CD4-positive, CD25-positive, alpha-beta regulatory T cell (primary cell): ENCODE results near the gene SLCO3A1. TPM values are rescaled to one million over a fixed set of nuclear protein-coding genes. Genes with fewer than 3 reads are reported as not detected.

ENCODE experiments used
- ATAC-seq, 2 donors: fragments of 150-1000 bp; cut with Tn5 transposase; one replicate each; pipeline ENCODE4 v1.10.0; 2021; ENCODE audit warnings: low read depth in 2 of 2, moderate number of reproducible peaks in 2 of 2, moderate library complexity in 1 of 2
- DNase-seq, 3 donors: peaks; one replicate each; pipeline versions ENCODE4 v3.0.0 to v3.0.0-alpha.2; 2012 to 2022; ENCODE audit warnings: mixed read lengths in 1 of 3
- H3K27ac ChIP-seq: one replicate; pipeline ENCODE4 v1.7.0; 2013; ENCODE audit warnings: mild to moderate bottlenecking, low read length; ENCODE audit not compliant: insufficient read depth, poor library complexity, severe bottlenecking
- H3K27me3 ChIP-seq: one replicate; pipeline ENCODE4 v1.7.0; 2013; ENCODE audit warnings: low read length; ENCODE audit not compliant: control insufficient read depth, insufficient read depth
- H3K36me3 ChIP-seq: one replicate; pipeline ENCODE4 v1.7.0; 2013; ENCODE audit warnings: mild to moderate bottlenecking, low read length, moderate library complexity; ENCODE audit not compliant: control insufficient read depth, insufficient read depth
- H3K4me1 ChIP-seq: 2 replicates; pipeline ENCODE4 v1.7.0; 2013; ENCODE audit warnings: mild to moderate bottlenecking, low read length; ENCODE audit not compliant: insufficient read depth, control insufficient read depth, poor library complexity, severe bottlenecking
- H3K4me3 ChIP-seq: one replicate; pipeline ENCODE4 v1.7.0; 2013; ENCODE audit warnings: low read depth, mild to moderate bottlenecking, low read length, moderate library complexity
- H3K9me3 ChIP-seq, 2 experiments: 1 replicate in 1 of 2; 2 replicates in 1 of 2; pipeline ENCODE4 v1.7.0; 2013; ENCODE audit warnings: low read length in 2 of 2, mild to moderate bottlenecking in 1 of 2, moderate library complexity in 1 of 2; ENCODE audit not compliant: control insufficient read depth in 2 of 2
- H3K27ac Mint-ChIP-seq, 3 donors: one replicate each; pipeline ENCODE4 v1.8.0; 2020 to 2022; ENCODE audit warnings: mild to moderate bottlenecking in 3 of 3, mixed read lengths in 3 of 3, moderate library complexity in 2 of 3
- H3K27me3 Mint-ChIP-seq: one replicate; pipeline ENCODE4 v1.8.0; 2022; ENCODE audit warnings: mild to moderate bottlenecking, mixed read lengths
- H3K36me3 Mint-ChIP-seq: one replicate; pipeline ENCODE4 v1.8.0; 2020; ENCODE audit warnings: mixed read lengths
- H3K4me1 Mint-ChIP-seq, 4 donors: one replicate each; pipeline ENCODE4 v1.8.0; 2020 to 2022; ENCODE audit warnings: mixed read lengths in 4 of 4, mild to moderate bottlenecking in 1 of 4
- H3K4me3 Mint-ChIP-seq, 4 donors: one replicate each; pipeline ENCODE4 v1.8.0; 2020 to 2022; ENCODE audit warnings: mild to moderate bottlenecking in 4 of 4, mixed read lengths in 4 of 4, moderate library complexity in 3 of 4
- H3K9me3 Mint-ChIP-seq, 7 donors: one replicate each; pipeline ENCODE4 v1.8.0; 2020 to 2022; ENCODE audit warnings: mixed read lengths in 7 of 7, mild to moderate bottlenecking in 3 of 7, moderate library complexity in 2 of 7
- polyA plus RNA-seq, 4 donors: library from polyadenylated mRNA; unstranded; fragments of 300-500 nt; fragmentation: Illumina TruSeq; gene quantifications; one replicate each; pipeline ENCODE4 v1.2.3, GENCODE V29; 2021
- total RNA-seq: library from RNA; stranded (reverse); gene quantifications from one replicate; pipeline ENCODE4 v1.2.3, GENCODE V29; 2022

The SLCO3A1 gene
- total and polyA plus RNA-seq, 5 donors from 2014 or later, result 20.1 to 63.7 (median 38.1) TPM

DNA sequence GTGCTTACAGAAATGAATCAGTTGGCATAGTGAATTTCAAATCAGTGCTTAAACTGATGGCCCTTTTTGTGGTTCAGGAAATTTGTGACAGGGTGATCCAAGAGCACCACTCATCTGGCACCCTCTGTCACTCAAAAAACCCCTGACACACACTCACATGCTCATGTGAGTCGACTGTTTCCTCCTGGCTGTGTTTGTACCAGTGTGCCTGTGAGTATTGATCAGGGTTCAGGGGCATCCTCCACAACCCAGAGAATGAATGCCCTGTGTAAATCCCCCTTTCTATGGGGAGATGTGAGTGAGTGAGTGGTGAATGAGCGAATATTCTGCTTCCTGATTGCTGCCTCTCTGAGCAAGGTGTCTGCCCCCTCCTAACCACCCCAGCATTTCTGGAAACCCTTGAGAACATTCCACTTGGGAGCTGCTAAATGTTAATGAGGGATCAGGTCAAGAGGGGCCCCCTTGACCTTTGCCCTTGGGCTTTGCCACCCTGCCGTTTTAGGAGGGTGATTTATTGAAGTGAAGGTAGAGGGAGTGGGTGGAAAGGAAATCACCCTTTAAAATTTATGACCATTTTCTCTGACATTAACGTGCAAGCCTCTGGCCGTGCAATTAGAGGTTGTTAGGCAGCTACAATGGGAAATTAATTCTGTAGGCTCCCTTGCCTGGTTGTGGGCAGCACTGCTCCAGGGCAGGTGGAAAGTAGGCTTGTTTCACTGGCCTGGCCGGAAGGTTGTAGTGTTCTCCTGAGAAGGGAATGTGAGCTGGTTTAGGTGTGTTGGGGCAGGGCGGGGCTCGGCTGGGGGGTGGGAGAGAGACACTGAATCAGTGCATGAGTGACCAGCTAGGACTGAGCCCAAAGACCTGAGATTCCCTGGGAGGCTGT is 87.2 kb downstream of the SLCO3A1 start:
- peak overlapping the region in 1 of 3 donors; percentile 25 for H3K27ac Mint-ChIP-seq
- Histone ChIP-seq H3K27me3 (no peaks in the 10 kb centered on the region), H3K4me3 (no peak overlapping the region), H3K36me3 (no peaks in the 10 kb centered on the region), H3K9me3 (no peaks in the 10 kb centered on the region), H3K4me1 (peaks cover 37% of the 10 kb centered on the region), H3K27ac (no peak overlapping the region)
- H3K4me3 Mint-ChIP-seq, result peak overlapping the region in 1 of 4 donors; percentile 8
- peak in 1 of 2 donors; percentile 21 for ATAC-seq
- peaks cover 3% of the 10 kb centered on the region for H3K36me3 Mint-ChIP-seq
- peaks cover 0 to 2% (median 0%) of the 10 kb centered on the region in 7 donors for H3K9me3 Mint-ChIP-seq
- DNase-seq, result no peak
- no peaks in the 10 kb centered on the region for H3K27me3 Mint-ChIP-seq
- H3K4me1 Mint-ChIP-seq, result peaks cover 16 to 63% (median 30%) of the 10 kb centered on the region in 4 donors

DNA sequence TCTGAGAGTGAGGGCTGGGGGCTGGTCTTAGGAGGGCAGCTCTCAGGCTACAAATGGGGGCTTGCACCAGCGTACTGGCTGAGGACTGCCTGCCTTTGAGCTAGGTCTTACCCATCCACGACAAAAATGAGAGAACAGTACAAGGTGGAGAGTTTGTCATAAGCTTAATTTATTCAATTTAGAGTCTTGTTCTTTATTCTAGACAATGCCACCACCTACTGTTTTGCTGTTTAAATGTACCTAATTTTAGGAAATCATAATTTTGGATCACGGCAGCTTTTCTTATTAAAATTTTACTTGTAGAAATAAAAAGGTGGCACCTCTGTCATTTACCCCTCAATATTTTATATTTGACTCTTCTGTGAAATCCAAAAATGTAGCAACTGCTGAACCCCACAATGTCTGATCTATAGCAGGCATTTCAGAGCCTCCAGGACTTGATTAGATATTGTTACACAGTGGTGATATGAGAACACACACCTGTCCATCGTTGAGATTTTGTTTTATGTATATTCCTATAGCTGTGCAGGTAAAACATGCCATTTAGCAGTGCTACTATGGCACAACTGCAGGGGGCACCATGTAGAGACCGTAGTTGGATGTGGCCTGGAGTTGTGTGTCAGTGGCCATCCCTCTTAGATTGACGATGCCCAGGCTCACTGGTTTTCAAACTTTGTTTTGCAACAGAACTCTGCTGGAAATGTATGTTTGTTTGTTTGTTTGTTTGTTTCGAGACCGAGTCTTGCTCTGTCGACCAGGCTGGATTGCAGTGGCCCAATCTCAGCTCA is 88.6 kb downstream of the SLCO3A1 start:
- Mint-ChIP-seq H3K9me3 (no peaks in the 10 kb centered on the region), H3K4me1 (peaks cover 14 to 74% (median 31%) of the 10 kb centered on the region in 4 donors), H3K36me3 (peaks cover 3% of the 10 kb centered on the region), H3K27me3 (no peaks in the 10 kb centered on the region), H3K27ac (peak overlapping the region in 1 of 3 donors; percentile 23), H3K4me3 (peak overlapping the region in 2 of 4 donors; percentile 14 to 29)
- Histone ChIP-seq H3K4me1 (peaks cover 36% of the 10 kb centered on the region), H3K9me3 (no peaks in the 10 kb centered on the region), H3K27ac (no peak overlapping the region), H3K36me3 (no peaks in the 10 kb centered on the region), H3K4me3 (no peak overlapping the region), H3K27me3 (no peaks in the 10 kb centered on the region)
- DNase-seq (peak in 2 of 3 donors; percentile 15 to 31), ATAC-seq (no peak)

DNA sequence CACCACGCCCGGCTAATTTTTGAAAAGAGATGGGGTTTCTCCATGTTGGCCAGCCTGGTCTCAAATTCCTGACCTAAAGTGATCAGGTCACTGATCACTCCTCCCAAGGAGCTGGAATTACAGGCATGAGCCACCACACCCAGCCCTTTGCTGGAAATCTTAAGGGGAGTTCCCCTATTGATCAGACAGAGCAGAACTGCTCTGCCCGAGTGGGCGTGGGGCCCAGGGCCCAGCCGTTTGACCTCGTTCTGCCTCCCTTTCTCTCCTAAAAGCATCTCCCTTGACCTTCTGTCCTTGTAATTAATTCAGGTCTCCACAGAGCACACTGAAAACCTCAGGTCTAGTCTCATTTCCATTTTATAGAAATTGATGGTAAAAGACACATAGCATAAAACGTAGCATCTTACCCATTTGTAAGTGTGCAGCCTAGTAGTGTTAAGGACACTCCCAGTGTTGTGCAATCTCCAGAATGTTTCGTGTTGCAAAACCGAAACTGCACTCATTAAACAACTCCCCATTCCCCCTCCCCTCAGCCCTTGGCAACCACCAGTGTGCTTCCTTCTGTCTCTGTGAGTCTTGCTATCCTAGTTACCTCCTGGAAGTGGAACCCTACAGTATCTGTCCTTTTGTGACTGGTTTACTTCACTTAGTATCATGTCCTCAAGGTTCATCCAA is 89.3 kb downstream of the SLCO3A1 start:
- peak; percentile 73 to 74 for ATAC-seq
- Histone ChIP-seq H3K27me3 (no peaks in the 10 kb centered on the region), H3K4me3 (peak overlapping the region; percentile 49), H3K36me3 (no peaks in the 10 kb centered on the region), H3K27ac (no peak overlapping the region), H3K4me1 (peaks cover 36% of the 10 kb centered on the region), H3K9me3 (no peaks in the 10 kb centered on the region)
- Mint-ChIP-seq H3K9me3 (no peaks in the 10 kb centered on the region), H3K27ac (peak overlapping the region in 2 of 3 donors; percentile 23 to 84), H3K36me3 (peaks cover 3% of the 10 kb centered on the region), H3K27me3 (no peaks in the 10 kb centered on the region), H3K4me1 (peaks cover 19 to 80% (median 35%) of the 10 kb centered on the region in 4 donors), H3K4me3 (peak overlapping the region; percentile 31 to 65 (median 48))
- DNase-seq, result peak in 2 of 3 donors; percentile 19 to 74

GRCh38 chr15:91944331-91944730 is 90.8 kb downstream of the SLCO3A1 start:
- DNase-seq (no peak), ATAC-seq (no peak)
- Mint-ChIP-seq H3K27ac (peak overlapping the region in 2 of 3 donors; percentile 1 to 44), H3K36me3 (peaks cover 3% of the 10 kb centered on the region), H3K4me1 (peaks cover 19 to 83% (median 43%) of the 10 kb centered on the region in 4 donors), H3K27me3 (no peaks in the 10 kb centered on the region), H3K9me3 (no peaks in the 10 kb centered on the region), H3K4me3 (peak overlapping the region in 1 of 4 donors; percentile 7)
- H3K4me3 ChIP-seq, result no peak overlapping the region
- no peaks in the 10 kb centered on the region for H3K27me3 ChIP-seq
- H3K36me3 ChIP-seq, result no peaks in the 10 kb centered on the region
- no peaks in the 10 kb centered on the region for H3K9me3 ChIP-seq
- peaks cover 36% of the 10 kb centered on the region for H3K4me1 ChIP-seq
- H3K27ac ChIP-seq, result no peak overlapping the region

- no peak for DNase-seq
- Mint-ChIP-seq H3K4me1 (peaks cover 11 to 83% (median 51%) of the 10 kb centered on the region in 4 donors), H3K9me3 (no peaks in the 10 kb centered on the region), H3K4me3 (no peak overlapping the region), H3K27me3 (no peaks in the 10 kb centered on the region), H3K27ac (no peak overlapping the region), H3K36me3 (no peaks in the 10 kb centered on the region)
- H3K27ac ChIP-seq, result no peak overlapping the region
- ATAC-seq, result no peak
- H3K4me3 ChIP-seq, result no peak overlapping the region
- no peaks in the 10 kb centered on the region for H3K9me3 ChIP-seq
- H3K36me3 ChIP-seq, result no peaks in the 10 kb centered on the region
- H3K4me1 ChIP-seq, result peaks cover 35% of the 10 kb centered on the region
- no peaks in the 10 kb centered on the region for H3K27me3 ChIP-seq
Measured at GRCh38 chr15:91945385-91945784, 91.9 kb downstream of the SLCO3A1 start.

GRCh38 chr15:91946075-91946474 is 92.6 kb downstream of the SLCO3A1 start:
- Mint-ChIP-seq H3K27me3 (no peaks in the 10 kb centered on the region), H3K4me3 (no peak overlapping the region), H3K9me3 (no peaks in the 10 kb centered on the region), H3K36me3 (no peaks in the 10 kb centered on the region), H3K27ac (peak overlapping the region in 1 of 3 donors; percentile 67), H3K4me1 (peaks cover 18 to 83% (median 54%) of the 10 kb centered on the region in 4 donors)
- Histone ChIP-seq H3K27ac (no peak overlapping the region), H3K9me3 (no peaks in the 10 kb centered on the region), H3K4me1 (peaks cover 28% of the 10 kb centered on the region), H3K27me3 (no peaks in the 10 kb centered on the region), H3K4me3 (no peak overlapping the region), H3K36me3 (no peaks in the 10 kb centered on the region)
- DNase-seq (no peak), ATAC-seq (no peak)

DNA sequence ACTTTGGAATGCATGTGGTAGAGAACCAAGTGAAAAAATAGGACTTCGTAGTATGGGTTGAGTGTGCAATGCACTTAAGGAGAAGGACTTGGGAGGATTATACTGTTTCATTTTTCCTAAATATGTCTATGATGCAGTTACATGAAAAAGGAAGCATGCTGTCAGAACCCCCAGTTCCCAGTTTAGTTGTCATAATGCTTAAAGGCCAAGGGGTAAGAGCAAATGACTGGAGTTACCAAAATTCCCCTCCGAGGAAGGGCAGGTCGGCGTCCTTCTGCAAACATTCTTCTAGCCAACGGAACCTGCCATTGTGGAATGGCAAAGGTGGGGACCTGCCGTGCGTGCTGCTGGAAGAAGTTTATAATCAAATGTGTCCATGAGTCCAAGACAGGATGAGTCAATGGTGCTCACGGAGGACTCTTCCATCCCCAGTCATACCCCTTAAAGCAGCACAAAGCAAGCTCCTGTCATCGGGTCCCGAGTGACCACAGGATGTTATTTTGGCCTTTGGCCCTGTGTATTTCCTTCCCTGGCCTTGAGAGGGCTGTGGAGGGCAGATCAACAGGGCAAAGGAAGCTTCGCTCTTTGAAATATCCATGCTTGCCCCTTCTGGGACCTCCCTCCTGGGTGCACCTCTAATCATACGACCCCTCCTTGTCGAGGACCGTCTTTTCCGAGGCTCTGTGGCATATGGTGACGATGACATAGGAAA is 93.2 kb downstream of the SLCO3A1 start:
- DNase-seq (no peak), ATAC-seq (no peak)
- no peaks in the 10 kb centered on the region for H3K9me3 ChIP-seq
- no peaks in the 10 kb centered on the region for H3K36me3 ChIP-seq
- H3K27me3 Mint-ChIP-seq, result no peaks in the 10 kb centered on the region
- peaks cover 24% of the 10 kb centered on the region for H3K4me1 ChIP-seq
- no peak overlapping the region for H3K27ac ChIP-seq
- no peak overlapping the region for H3K4me3 ChIP-seq
- no peaks in the 10 kb centered on the region for H3K36me3 Mint-ChIP-seq
- peak overlapping the region in 1 of 4 donors; percentile 52 for H3K4me3 Mint-ChIP-seq
- no peaks in the 10 kb centered on the region for H3K27me3 ChIP-seq
- peaks cover 20 to 82% (median 58%) of the 10 kb centered on the region in 4 donors for H3K4me1 Mint-ChIP-seq
- H3K27ac Mint-ChIP-seq, result peak overlapping the region in 1 of 3 donors; percentile 65
- H3K9me3 Mint-ChIP-seq, result no peaks in the 10 kb centered on the region
